Glomerular endothelial cell (primary cell): Measurements from ENCODE around the gene TECTA. TPM values are rescaled to one million over a fixed set of nuclear protein-coding genes. Genes with fewer than 3 reads are reported as not detected.
A peak's percentile ranks its signal among the peaks of the same experiment; 100 is the strongest.
"Not testable (repeated sequence)": the region's sequence is repeated elsewhere in the genome, so short reads cannot be mapped to it uniquely, and the experiment has no call there.

Source experiments
- DNase-seq: peaks from one replicate; pipeline ENCODE4 v3.0.0-alpha.2; 2011; ENCODE audit warnings: low read depth, low spot score; ENCODE audit errors: extremely low read depth
- total RNA-seq: library from RNA; depleted of rRNA; stranded (reverse); fragments of >200 nt; gene quantifications from 2 replicates; pipeline ENCODE4 v1.2.3, GENCODE V29; 2015

The TECTA gene
- total RNA-seq, 1 donor from 2014 or later: 0.64 TPM

DNA sequence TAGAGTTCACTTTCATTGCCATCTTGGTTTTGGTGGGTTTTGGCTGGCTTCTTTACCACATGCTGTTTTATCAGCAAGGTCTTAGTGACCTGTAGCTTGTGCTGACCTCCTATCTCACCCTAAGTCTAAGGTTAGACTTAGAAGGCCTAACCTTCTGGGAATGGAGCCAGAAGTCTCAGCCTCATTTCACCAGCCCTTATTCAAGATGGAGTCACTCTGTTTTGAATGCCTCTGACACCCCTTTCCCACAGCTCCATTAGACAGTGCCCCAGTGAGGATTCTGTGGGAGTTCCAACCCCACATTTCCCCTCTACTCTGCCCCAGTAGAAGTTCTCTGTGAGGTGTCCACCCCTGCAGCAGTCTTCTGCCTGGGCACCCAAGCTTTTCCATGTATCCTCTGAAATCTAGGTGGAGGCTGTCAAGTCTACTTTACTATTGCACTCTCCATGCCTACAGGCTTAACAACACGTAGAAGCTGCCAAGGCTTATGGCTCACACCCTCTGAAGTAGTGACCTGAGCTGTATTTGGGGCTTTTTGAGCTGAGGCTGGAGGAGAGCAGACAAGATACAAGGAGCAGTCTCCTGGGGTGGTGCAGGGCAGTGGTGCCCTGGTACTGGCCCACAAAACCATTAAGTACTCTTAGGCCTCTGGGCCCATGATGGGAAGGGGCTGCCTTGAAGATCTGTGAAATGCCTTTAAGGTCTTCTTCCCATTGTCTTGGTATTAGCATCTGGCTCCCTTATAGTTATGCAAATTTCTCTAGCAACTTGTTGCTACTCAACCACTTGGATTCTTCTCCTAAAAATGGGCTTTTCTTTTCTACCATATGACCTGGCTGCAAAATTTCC is 125.6 kb downstream of the TECTA start:
- no peak for DNase-seq

DNA sequence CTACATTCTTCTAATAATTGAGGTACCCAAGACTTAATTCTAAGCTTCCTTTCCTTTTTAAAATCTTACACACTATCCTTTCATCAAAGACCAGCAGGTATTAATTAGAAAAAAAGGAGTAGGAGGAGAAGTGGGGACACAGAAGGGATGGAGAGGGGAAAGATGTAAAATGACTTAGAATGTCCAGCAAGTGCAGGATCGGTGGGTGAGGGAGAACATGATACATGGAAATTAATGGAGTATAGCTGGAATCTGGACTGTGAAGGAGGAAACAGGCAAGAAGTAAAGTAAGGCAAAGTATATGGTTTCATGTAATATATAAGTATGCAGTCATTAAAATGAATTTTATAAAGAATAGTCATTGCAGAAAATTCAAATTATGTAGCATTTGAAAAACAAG is 127.8 kb downstream of the TECTA start:
- DNase-seq: no peak

DNA sequence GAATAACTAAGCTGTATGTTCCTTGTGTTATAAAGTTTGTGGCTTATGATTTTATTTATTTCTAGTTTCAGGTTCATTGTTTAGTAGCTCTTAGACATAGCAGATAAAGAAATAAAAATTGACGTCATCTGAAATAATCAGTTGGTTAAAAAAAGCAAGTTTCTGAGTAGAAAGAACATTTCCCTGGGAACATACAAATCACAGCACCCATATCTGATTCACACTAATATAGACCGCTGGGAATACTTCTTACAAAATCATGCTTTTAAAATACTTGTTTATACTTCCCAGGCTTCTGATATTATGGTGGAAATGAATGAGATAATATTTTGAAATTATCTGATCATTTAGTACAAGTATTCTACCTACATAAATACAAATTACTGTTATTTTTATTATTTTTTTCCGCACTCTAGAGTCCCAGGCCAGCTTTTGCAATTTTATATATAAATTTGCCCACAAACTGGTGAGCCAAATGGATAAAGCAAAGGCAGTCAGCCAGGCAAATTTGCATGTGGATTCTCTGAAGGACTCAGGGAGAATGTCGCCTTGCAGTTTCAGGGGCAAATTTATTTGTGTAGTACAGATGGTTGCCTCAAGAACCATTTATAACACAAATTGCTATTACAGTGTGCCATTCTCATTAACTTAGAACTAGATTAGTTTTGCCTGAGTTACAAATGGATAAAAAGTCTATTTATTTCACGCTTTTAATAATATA is 128.6 kb downstream of the TECTA start:
- no peak for DNase-seq

DNA sequence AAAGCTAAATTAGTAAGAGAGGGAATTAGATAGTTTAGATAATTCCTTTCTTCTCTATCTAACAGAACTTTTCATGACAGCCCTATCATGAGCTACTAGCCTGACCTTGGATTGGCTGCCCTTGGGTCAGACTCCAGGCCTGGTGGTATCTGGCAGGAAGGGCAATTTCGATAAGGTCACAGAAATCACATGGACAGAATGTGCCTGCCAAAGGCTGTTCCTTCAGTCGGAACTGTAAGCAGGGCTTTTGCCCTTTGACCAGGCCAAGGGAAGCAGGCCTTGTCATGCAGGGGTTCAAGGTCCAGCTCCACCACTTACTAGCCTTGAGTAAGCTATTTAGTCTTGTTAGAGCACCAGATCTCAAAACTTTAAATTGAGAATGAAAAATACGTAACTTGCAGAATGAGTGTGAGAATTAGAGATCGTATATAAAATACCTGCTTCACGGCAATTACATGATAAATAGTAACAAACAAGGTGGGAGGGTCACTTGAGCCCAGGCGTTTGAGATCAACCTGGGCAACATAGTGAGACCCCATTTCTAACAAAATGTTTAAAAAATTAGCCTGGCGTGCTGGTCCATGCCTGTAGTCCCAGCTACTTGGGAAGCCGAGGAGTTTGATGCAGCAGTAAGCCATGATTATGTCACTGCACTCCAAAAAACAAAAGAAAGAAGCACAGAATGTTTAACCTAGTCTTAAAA is 130.7 kb downstream of the TECTA start:
- no peak for DNase-seq

DNA sequence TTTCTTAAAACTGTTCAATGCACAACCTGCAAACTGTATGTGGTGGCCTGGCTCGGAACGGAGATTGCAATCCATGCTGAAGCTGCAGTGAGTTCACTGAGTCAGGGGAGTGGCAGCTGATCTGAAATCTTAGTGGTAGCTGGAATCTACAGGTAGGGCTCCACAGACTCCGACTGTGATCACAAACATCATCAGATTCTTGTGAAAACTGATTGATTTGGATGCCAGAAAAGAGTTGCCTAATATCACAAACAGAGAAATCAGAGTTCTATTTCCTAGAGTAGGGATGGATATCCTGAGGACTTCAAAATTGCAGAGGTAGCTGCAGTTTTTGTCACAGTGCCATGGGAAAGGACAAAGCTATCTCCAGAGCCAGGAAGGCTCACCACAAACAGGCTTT is 134.0 kb downstream of the TECTA start:
- DNase-seq: no peak

DNA sequence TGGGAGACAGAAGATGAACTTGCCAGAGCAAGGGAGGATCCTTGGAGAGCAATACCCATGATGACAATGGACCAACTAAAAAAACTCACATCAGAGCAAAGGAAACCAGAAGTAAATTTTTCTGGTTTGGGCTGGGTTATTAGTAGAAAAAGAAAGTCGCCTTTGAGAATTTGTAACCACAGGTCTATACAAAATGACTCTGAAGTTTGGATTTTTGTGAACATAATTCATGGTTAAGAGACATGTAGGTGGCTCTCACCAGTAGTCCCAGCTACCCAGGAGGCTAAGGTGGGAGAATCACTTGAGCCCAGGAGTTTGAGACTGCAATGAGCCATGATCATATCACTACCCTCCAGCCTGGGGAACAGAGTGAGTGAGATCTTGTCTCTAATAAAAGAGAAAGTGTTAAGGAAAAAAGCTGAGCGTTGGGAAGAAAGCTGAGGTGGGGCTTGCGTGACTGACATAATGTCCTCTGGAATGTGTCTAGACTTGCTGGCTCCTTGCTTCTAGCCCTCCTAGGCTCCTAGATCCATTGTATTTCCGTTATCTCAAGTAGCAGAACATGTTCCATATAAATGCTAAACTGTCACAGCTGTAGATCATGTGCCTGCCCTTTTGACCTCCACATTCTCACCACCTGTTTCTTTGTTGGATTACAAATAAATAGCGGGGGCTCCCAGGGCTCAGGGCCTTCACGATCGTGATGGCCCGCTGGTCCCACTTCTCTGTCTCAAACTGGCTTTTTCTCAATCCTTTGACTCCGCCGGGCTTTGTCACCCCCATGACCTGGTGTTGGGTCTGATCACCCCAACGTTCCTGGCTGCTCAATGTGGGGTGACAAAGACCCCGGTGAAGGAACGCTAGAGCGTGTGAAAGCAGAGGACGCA is 135.3 kb downstream of the TECTA start:
- DNase-seq: no peak

DNA sequence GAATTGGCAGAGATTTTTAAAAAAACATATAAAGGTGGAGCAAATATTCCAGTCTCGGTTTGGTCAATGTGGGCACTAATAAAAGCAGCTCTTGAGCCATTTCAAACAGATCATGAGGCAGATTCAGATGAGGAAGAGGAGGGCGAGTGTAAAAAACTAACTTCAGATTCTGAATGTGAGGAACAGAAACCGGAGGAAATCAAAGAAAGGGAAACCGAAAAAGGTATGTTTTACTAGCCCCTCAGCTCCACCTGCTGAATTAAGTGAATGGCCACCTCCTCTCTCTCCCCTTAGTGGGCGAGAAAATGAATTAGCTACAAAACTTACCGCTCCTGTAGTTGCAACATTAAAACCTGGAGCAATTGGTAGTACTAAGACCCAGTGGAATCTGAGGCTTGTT is 136.2 kb downstream of the TECTA start:
- DNase-seq: not testable (repeated sequence)

DNA sequence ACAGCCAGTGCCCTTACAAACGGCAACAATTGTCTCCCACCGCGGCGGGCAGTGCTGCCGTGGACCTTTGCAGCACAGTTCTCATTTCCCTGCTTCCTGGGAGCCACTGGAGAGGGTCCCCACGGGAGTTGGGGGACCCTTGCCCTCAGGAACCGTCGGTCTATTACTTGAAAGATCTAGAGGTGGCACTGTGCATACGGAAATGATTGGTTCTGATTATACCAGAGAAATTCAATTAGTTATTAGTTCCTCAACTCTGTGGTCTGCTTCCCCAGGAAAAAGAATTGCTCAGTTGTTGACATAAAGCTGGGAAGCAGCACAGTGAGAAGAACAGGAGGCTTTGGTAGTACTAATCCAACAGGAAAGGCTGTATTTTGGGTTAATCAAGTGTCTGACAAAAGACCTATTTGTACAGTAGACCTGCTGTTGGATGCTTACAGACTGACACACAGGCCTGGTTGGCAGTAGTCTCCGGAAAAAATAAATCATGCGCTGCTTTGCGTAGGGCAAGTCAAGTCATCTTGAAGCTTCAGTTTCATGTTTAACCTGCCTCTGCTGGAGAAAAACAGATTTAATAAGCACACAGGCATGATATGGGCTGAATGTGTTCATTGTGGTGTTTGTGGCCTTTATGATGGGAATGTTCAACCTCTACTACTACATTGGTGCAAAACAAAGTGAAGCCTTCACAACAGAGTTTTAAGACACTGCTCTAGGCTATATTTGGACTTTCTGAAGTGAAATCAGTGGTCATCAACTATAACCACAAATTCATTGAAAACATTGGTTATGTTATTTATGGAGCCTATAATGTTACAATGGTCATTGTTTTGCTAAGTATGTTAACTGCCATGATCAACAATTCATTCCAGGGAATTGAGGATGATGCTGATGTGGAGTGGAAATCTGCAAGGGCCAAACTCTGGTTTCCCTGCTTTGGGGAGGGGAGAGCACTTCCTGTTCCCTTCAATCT is 136.9 kb downstream of the TECTA start:
- peak; percentile 16 for DNase-seq

DNA sequence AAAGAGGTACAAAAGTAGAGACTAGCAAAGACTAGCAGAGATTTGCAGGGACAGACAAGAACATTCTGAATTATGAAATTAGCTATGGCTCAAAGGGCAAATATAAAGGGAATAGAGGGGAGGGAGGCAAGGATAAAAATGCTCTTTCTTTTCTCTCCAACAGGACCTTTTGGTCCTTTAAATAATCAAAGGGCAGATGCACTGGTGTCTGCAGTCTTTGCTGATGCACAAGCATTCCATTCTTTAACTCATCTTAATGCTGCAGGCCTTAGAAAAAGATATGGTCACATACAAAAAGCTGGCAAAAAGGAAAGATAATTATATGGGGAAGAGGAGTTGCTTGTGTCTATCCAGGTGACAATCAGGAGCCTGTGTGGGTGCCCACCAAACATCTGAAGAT is 137.9 kb downstream of the TECTA start:
- DNase-seq: no peak

DNA sequence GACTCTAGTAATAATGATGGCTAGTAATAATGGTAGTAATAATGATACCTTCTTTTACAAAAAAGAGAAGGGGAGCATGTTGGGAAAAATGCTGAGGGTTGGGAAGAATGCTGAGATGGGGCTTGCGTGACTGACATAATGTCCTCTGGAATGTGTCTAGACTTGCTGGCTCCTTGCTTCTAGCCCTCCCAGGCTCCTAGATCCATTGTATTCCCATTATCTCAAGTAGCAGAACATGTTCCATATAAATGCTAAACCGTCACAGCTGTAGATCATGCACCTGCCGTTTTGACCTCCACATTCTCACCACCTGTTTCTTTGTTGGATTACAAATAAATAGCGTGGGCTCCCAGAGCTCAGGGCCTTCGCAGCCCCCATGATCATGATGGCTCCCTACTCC is 139.0 kb downstream of the TECTA start:
- DNase-seq: not testable (repeated sequence)

DNA sequence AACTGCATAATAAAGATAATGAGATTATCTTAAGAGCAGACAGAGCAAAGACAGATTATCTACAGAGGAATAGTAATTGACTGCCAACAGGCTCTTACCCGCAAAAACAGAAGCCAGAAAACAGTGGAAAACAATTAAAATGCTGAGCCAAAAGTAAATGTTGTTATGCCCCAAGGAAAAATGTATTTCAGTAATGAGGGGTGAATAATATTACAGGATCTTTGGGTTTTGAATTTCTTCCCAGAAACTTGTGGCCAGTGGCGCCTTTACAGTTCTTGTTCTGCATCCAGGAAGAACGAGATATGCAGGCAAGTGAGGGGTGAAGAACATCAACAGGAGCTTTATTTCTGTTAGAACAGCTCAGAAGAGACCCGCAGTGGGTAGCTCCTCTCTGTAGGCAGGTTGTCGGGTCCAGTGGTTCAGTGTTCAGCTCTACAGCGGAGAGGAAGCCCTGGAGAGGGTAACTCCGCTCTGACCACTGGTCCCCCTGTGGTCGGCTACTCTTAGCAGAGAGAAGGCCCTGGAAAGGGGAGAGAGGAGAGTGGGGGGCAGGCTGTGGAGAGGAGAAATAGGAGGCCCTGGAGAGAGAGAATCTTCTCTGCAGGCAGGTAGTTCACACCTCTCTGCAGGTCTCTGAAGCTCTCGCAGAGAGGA is 139.7 kb downstream of the TECTA start:
- DNase-seq: no peak

Other genes starting within 250 kb of the TECTA start
- 16.9 and 23.3 TPM in 2 replicates for gene TBCEL, start 77.1 kb upstream of the TECTA start, total RNA-seq
- gene SC5D, start 191.5 kb downstream of the TECTA start, total RNA-seq: 31.4 and 36.2 TPM in 2 replicates